ENCODE data around the gene MSX2.

The MSX2 gene

GRCh38 chr5:174724484-174725260 lies at the start of gene MSX2:
TSS of gene MSX2 (plus strand) at chr5:174724582. CDS start at chr5:174724660, 78 bp downstream.
- DNase-seq (ENCODE audit: low read depth) = peak; percentile 90

- no peak for DNase-seq (ENCODE audit: low read depth)
Observed at GRCh38 chr5:174675110-174675509, 49.3 kb upstream of the MSX2 start.

GRCh38 chr5:174675916-174676315 lies 48.5 kb upstream of the MSX2 start:
- DNase-seq (ENCODE audit: low read depth) = no peak

GRCh38 chr5:174678107-174678506 lies 46.3 kb upstream of the MSX2 start:
- DNase-seq (ENCODE audit: low read depth) = no peak

GRCh38 chr5:174680901-174681565 lies 43.3 kb upstream of the MSX2 start:
- no peak for DNase-seq (ENCODE audit: low read depth)

- DNase-seq (ENCODE audit: low read depth) = no peak
Observed at GRCh38 chr5:174687503-174687902, 36.9 kb upstream of the MSX2 start.

- no peak for DNase-seq (ENCODE audit: low read depth)
Observed at GRCh38 chr5:174688441-174689354, 35.7 kb upstream of the MSX2 start.

GRCh38 chr5:174690271-174690670 lies 34.1 kb upstream of the MSX2 start:
- DNase-seq (ENCODE audit: low read depth) = peak; percentile 27

- no peak for DNase-seq (ENCODE audit: low read depth)
Observed at GRCh38 chr5:174692381-174692780, 32.0 kb upstream of the MSX2 start.

GRCh38 chr5:174692982-174693422 lies 31.4 kb upstream of the MSX2 start:
- no peak for DNase-seq (ENCODE audit: low read depth)

- no peak for DNase-seq (ENCODE audit: low read depth)
Observed at GRCh38 chr5:174693697-174694385, 30.5 kb upstream of the MSX2 start.

GRCh38 chr5:174694611-174695010 lies 29.8 kb upstream of the MSX2 start:
- no peak for DNase-seq (ENCODE audit: low read depth)

GRCh38 chr5:174698156-174698555 lies 26.2 kb upstream of the MSX2 start:
- no peak for DNase-seq (ENCODE audit: low read depth)

GRCh38 chr5:174699131-174699530 lies 25.3 kb upstream of the MSX2 start:
- DNase-seq (ENCODE audit: low read depth) = no peak

- DNase-seq (ENCODE audit: low read depth) = peak; percentile 58
Observed at GRCh38 chr5:174706997-174707572, 17.3 kb upstream of the MSX2 start.

GRCh38 chr5:174707671-174708070 lies 16.7 kb upstream of the MSX2 start:
- no peak for DNase-seq (ENCODE audit: low read depth)

- no peak for DNase-seq (ENCODE audit: low read depth)
Observed at GRCh38 chr5:174708476-174709207, 15.7 kb upstream of the MSX2 start.

GRCh38 chr5:174714751-174715150 lies 9.6 kb upstream of the MSX2 start:
- DNase-seq (ENCODE audit: low read depth) = no peak

GRCh38 chr5:174715804-174716203 lies 8.6 kb upstream of the MSX2 start:
- no peak for DNase-seq (ENCODE audit: low read depth)

- DNase-seq (ENCODE audit: low read depth) = no peak
Observed at GRCh38 chr5:174717826-174718455, 6.4 kb upstream of the MSX2 start.
